Measurements from ENCODE around the gene YY1.
A peak's percentile ranks its signal among the peaks of the same experiment; 100 is the strongest.

The YY1 gene

DNA sequence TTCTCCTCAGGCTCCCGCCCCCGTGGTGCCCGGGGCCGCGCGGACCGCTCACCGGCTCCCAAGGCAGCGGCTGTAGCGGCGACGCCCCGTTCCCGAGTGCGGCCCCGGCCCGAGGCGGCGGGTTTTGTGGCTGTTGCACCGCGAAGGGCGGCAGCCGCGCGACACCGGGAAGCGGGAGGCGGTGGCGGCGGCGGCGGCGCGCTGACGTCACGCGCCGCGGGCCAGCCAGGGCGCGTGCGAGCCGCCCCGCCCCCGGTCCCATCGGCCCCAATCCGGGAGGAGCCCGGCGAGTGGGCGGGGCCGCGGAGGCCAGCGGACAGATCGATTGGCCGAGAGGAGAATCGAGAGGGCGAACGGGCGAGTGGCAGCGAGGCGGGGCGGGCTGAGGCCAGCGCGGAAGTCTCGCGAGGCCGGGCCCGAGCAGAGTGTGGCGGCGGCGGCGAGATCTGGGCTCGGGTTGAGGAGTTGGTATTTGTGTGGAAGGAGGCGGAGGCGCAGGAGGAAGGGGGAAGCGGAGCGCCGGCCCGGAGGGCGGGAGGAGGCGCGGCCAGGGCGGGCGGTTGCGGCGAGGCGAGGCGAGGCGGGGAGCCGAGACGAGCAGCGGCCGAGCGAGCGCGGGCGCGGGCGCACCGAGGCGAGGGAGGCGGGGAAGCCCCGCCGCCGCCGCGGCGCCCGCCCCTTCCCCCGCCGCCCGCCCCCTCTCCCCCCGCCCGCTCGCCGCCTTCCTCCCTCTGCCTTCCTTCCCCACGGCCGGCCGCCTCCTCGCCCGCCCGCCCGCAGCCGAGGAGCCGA, at the start of gene YY1:
TSS of gene YY1 (plus strand) at position 726 of the 792 bp plus-strand sequence. CDS start 101 bp downstream, outside the sequence.
- peak; percentile 95 for DNase-seq (ENCODE audit: low read depth)
- no peak for TF ChIP-seq CTCF (IDR thresholded peaks at IDR 0.05; ENCODE audit: low read depth, low read length, missing control alignments)
- in situ Hi-C loops (cut with HindIII; ENCODE audit: low sequenced_read_pairs): loop anchor here (5.0 kb wide), 1 partner anchor 44 kb away; no protein-coding TSS in a partner anchor
- H3K4me3 ChIP-seq (ENCODE audit: low read depth, low read length): peak within 1 kb of the TSS; percentile 84

- no peak for TF ChIP-seq CTCF (IDR thresholded peaks at IDR 0.05; ENCODE audit: low read depth, low read length, missing control alignments)
- DNase-seq (ENCODE audit: low read depth): no peak
- no peak overlapping the region for H3K4me3 ChIP-seq (ENCODE audit: low read depth, low read length)
- in situ Hi-C loops (cut with HindIII; ENCODE audit: low sequenced_read_pairs): no loop called here
Measured at GRCh38 chr14:100190126-100190525, 48.8 kb upstream of the YY1 start.

- no peak for TF ChIP-seq CTCF (IDR thresholded peaks at IDR 0.05; ENCODE audit: low read depth, low read length, missing control alignments)
- in situ Hi-C loops (cut with HindIII; ENCODE audit: low sequenced_read_pairs): no loop called here
- no peak overlapping the region for H3K4me3 ChIP-seq (ENCODE audit: low read depth, low read length)
- DNase-seq (ENCODE audit: low read depth): no peak
Measured at GRCh38 chr14:100191584-100192249, 47.2 kb upstream of the YY1 start.

- DNase-seq (ENCODE audit: low read depth): no peak
- peak overlapping the region; percentile 44 for H3K4me3 ChIP-seq (ENCODE audit: low read depth, low read length)
- TF ChIP-seq CTCF (IDR thresholded peaks at IDR 0.05; ENCODE audit: low read depth, low read length, missing control alignments): no peak
- in situ Hi-C loops (cut with HindIII; ENCODE audit: low sequenced_read_pairs): no loop called here
Measured at GRCh38 chr14:100192250-100192671, 46.7 kb upstream of the YY1 start.

DNA sequence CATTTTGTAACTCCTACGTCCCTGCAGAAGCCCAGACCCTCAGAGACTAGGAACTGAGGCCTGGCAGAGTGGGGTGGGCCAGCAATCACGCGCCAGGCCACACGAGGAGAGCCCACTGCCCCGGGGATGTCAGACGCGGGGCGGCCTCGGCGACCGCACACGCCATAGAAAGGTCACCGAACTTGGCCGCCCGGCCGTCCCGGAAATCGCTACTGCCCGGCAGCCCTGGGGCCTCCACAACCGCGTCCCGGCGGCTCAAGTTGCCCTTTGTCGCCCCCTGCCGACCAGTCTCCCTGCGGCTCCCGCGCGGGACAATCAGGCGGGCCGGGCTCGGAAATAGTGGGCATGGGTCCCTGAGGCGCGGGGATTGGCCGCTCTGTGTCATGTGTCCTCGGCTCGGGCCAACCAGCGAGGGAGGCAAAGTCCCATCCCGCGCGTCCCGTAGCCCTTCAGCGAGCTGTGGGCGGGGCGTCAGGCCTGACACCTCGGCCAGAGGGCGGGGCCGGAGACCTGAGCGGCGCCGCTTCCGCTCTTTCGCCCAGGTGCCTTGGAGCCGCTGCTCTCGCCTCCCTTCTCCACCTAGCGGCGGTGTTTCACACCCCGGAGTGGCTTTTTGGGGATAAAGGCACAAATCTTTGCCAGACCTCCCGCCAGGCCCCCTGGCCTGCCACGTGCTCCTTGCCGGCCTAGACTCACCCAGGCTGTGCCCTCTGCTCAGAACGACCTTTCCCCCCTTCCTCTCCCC, 46.1 kb upstream of the YY1 start:
- peak; percentile 75 for TF ChIP-seq CTCF (IDR thresholded peaks at IDR 0.05; ENCODE audit: low read depth, low read length, missing control alignments)
- H3K4me3 ChIP-seq (ENCODE audit: low read depth, low read length): peak overlapping the region; percentile 44
- in situ Hi-C loops (cut with HindIII; ENCODE audit: low sequenced_read_pairs): no loop called here
- DNase-seq (ENCODE audit: low read depth): peak; percentile 93

Measured in astrocyte of the cerebellum (primary cell).